Endothelial cell (in vitro differentiated cells): ENCODE results near the gene CDH18. TPM values are rescaled to one million over a fixed set of nuclear protein-coding genes. Genes with fewer than 3 reads are reported as not detected.

Source experiments
- DNase-seq: peaks from one replicate; pipeline ENCODE4 v3.0.0; 2021; ENCODE audit warnings: low spot score
- H3K27ac Mint-ChIP-seq: one replicate; pipeline ENCODE4 v1.8.0; 2021; ENCODE audit warnings: mixed read lengths, inconsistent platforms; ENCODE audit not compliant: unreplicated experiment
- H3K27me3 Mint-ChIP-seq: one replicate; pipeline ENCODE4 v1.8.0; 2021; ENCODE audit warnings: mild to moderate bottlenecking, moderate library complexity, mixed read lengths, inconsistent platforms; ENCODE audit not compliant: unreplicated experiment
- H3K36me3 Mint-ChIP-seq: one replicate; pipeline ENCODE4 v1.8.0; 2021; ENCODE audit warnings: mild to moderate bottlenecking, low read depth, mixed read lengths, inconsistent platforms; ENCODE audit not compliant: unreplicated experiment
- H3K4me1 Mint-ChIP-seq: one replicate; pipeline ENCODE4 v1.8.0; 2021; ENCODE audit warnings: mild to moderate bottlenecking, mixed read lengths, inconsistent platforms; ENCODE audit not compliant: unreplicated experiment
- H3K4me3 Mint-ChIP-seq: one replicate; pipeline ENCODE4 v1.8.0; 2021; ENCODE audit warnings: mild to moderate bottlenecking, mixed read lengths, inconsistent platforms; ENCODE audit not compliant: unreplicated experiment
- H3K9me3 Mint-ChIP-seq: one replicate; pipeline ENCODE4 v1.8.0; 2021; ENCODE audit warnings: mixed read lengths, inconsistent platforms; ENCODE audit not compliant: unreplicated experiment
- total RNA-seq: library from RNA; stranded (reverse); fragmentation: NEBNext Ultra II Directional; extraction: Animal tissue kit (Norgen Biotek cat#: 25700); gene quantifications from one replicate; pipeline ENCODE4 v1.2.1, GENCODE V29; 2021; ENCODE audit not compliant: unreplicated experiment
- TF ChIP-seq, protein P1 (sequence below): fragments of 200-600 bp; sonication (generic); IDR thresholded peaks from one replicate; pipeline ENCODE4 v1.5.0; 2021; ENCODE audit warnings: antibody characterized with exemption; ENCODE audit not compliant: unreplicated experiment

CDH18 gene
- total RNA-seq, 1 donor from 2014 or later, result 0.33 TPM

DNA sequence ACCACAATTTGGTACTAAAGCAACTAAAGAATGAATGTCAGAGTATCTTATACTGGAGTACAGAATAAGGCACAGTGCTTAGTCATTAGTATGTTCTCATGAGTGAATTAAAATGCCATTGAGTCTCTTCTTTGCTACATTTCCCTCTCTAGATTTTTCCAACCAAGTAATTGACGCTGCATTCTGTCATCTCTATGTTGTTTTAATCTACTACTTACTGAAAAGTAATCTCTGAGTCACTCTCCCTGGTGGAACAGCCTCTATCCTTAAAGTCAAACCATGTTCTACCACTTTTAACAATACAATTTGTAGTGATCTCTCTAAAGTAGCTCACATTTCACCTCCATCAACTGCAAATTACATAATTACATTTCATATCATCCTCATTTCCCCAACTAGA is 495.1 kb downstream of the CDH18 start:
- TF ChIP-seq, protein P1, sequence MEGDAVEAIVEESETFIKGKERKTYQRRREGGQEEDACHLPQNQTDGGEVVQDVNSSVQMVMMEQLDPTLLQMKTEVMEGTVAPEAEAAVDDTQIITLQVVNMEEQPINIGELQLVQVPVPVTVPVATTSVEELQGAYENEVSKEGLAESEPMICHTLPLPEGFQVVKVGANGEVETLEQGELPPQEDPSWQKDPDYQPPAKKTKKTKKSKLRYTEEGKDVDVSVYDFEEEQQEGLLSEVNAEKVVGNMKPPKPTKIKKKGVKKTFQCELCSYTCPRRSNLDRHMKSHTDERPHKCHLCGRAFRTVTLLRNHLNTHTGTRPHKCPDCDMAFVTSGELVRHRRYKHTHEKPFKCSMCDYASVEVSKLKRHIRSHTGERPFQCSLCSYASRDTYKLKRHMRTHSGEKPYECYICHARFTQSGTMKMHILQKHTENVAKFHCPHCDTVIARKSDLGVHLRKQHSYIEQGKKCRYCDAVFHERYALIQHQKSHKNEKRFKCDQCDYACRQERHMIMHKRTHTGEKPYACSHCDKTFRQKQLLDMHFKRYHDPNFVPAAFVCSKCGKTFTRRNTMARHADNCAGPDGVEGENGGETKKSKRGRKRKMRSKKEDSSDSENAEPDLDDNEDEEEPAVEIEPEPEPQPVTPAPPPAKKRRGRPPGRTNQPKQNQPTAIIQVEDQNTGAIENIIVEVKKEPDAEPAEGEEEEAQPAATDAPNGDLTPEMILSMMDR, result no peak
- Mint-ChIP-seq H3K36me3 (no peaks in the 10 kb centered on the region), H3K27ac (no peak overlapping the region), H3K27me3 (no peaks in the 10 kb centered on the region), H3K9me3 (no peaks in the 10 kb centered on the region), H3K4me1 (no peaks in the 10 kb centered on the region), H3K4me3 (no peak overlapping the region)
- DNase-seq, result no peak

DNA sequence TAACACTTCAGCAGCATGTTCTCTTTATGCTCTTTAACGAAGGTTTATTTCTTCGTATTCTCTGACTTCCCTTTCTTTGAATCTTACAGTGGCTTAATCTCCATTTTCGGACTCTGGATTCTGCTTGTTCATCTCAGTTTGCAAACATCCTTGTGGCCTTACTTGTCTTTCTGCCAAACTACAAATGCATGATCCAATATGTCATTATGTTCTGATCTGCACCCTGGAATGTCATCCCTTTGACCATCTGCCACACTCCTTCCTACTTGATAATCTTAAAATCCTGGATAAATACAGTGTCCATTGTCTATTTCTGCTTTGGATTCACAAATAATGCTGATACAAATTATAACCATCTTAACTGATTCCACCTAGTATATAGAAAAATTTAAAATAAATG is 499.2 kb downstream of the CDH18 start:
- H3K9me3 Mint-ChIP-seq, result no peaks in the 10 kb centered on the region
- H3K4me3 Mint-ChIP-seq, result no peak overlapping the region
- no peaks in the 10 kb centered on the region for H3K27me3 Mint-ChIP-seq
- TF ChIP-seq, protein P1, result no peak
- no peak for DNase-seq
- no peaks in the 10 kb centered on the region for H3K4me1 Mint-ChIP-seq
- H3K27ac Mint-ChIP-seq, result no peak overlapping the region
- H3K36me3 Mint-ChIP-seq, result no peaks in the 10 kb centered on the region

DNA sequence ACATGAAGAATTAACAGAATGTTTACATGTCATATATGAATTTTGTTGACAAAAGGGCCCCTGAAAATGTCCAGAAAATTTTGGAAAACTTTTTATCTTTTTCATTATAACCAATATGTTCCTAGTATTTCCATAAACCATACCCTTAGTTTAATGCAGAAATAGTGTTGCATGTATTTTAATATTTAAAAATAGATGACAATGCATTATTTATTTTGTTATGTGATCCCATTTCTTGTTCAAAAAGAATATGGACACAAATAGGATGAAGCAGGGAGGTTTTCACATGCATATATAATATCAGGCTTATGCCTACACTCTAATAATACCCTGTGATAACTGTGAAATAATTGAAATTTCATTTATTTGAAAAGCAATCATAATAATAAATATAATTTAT is 500.5 kb downstream of the CDH18 start:
- no peak for DNase-seq
- no peaks in the 10 kb centered on the region for H3K27me3 Mint-ChIP-seq
- H3K4me1 Mint-ChIP-seq, result no peaks in the 10 kb centered on the region
- H3K27ac Mint-ChIP-seq, result no peak overlapping the region
- no peak overlapping the region for H3K4me3 Mint-ChIP-seq
- no peaks in the 10 kb centered on the region for H3K9me3 Mint-ChIP-seq
- no peaks in the 10 kb centered on the region for H3K36me3 Mint-ChIP-seq
- TF ChIP-seq, protein P1, result no peak

DNA sequence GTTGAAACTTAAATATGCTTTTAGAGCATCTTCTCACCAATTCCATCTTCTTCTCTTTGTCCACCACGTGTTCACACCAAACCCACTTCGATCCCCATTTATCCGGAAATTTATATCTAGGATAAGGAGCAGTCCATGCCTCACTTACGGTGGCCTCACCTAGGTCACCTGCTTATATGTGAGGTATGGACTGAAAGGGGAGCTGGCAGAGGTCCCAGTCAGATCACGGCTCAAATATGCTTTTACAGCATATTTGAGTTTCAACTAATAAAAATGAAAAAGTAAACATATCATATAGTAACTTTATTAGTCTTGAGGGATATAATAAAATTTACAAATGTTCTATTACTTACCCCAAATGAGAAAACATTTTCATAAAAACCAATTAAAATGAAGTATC is 508.4 kb downstream of the CDH18 start:
- H3K4me3 Mint-ChIP-seq, result no peak overlapping the region
- no peak for DNase-seq

DNA sequence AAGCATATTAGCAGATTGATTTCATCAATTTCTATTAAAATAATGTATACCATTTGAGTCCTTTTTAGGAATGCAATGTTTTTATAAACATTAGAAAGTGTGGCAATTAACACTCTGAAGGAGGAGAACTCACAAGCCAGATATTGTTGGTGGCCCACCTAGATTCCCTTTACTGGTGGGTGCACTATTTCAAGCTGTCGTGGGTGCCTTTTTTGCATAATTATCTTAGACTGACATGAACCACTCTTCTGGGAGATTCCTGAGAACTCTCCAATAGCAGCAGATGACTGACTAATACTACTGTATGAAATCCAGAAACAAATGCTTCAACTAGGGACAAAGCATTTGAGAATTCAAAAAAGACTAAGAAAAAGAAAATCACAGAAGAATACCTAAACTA is 526.0 kb downstream of the CDH18 start:
- no peak overlapping the region for H3K4me3 Mint-ChIP-seq
- H3K27ac Mint-ChIP-seq, result no peak overlapping the region
- TF ChIP-seq, protein P1, result no peak
- H3K27me3 Mint-ChIP-seq, result no peaks in the 10 kb centered on the region
- H3K9me3 Mint-ChIP-seq, result no peaks in the 10 kb centered on the region
- no peaks in the 10 kb centered on the region for H3K36me3 Mint-ChIP-seq
- H3K4me1 Mint-ChIP-seq, result no peaks in the 10 kb centered on the region
- DNase-seq, result no peak

More for the DNA sequence above, 508.4 kb downstream of the CDH18 start:
- TF ChIP-seq, protein P1, result no peak
- Mint-ChIP-seq H3K9me3 (no peaks in the 10 kb centered on the region), H3K27ac (no peak overlapping the region), H3K36me3 (no peaks in the 10 kb centered on the region), H3K4me1 (no peaks in the 10 kb centered on the region), H3K27me3 (no peaks in the 10 kb centered on the region)
